T-helper 17 cell (primary cell): ENCODE measurements around the gene KHDRBS2. TPM values are rescaled to one million over a fixed set of nuclear protein-coding genes. Genes with fewer than 3 reads are reported as not detected.

Experiments used
- ATAC-seq: fragments of 150-1000 bp; cut with Tn5 transposase; 2 replicates; pipeline ENCODE4 v1.10.0; 2021; ENCODE audit warnings: mild to moderate bottlenecking, moderate library complexity
- DNase-seq, 3 donors: peaks; one replicate each; pipeline versions ENCODE4 v3.0.0 to v3.0.0-alpha.2; 2020 to 2021
- H3K9me3 ChIP-seq: one replicate; pipeline ENCODE4 v1.7.0; 2013; ENCODE audit warnings: low read length, mild to moderate bottlenecking; ENCODE audit not compliant: control insufficient read depth, poor library complexity, severe bottlenecking
- H3K27ac Mint-ChIP-seq: one replicate; pipeline ENCODE4 v1.8.0; 2022; ENCODE audit warnings: mild to moderate bottlenecking, moderate library complexity, mixed read lengths
- H3K27me3 Mint-ChIP-seq: one replicate; pipeline ENCODE4 v1.8.0; 2022; ENCODE audit warnings: mixed read lengths
- H3K36me3 Mint-ChIP-seq: one replicate; pipeline ENCODE4 v1.8.0; 2022; ENCODE audit warnings: low read depth, mixed read lengths
- H3K4me1 Mint-ChIP-seq: one replicate; pipeline ENCODE4 v1.8.0; 2022; ENCODE audit warnings: mild to moderate bottlenecking, mixed read lengths
- H3K4me3 Mint-ChIP-seq: one replicate; pipeline ENCODE4 v1.8.0; 2022; ENCODE audit warnings: mild to moderate bottlenecking, moderate library complexity, mixed read lengths
- total RNA-seq, 4 donors: library from RNA in 2 of 4; stranded (reverse) in 2 of 4; gene quantifications; one replicate each; pipeline ENCODE4 v1.2.3 and lab custom pipeline; 2022 to 2026

Gene KHDRBS2
- total RNA-seq, 2 donors from 2014 or later: 0.50 TPM; not detected in 1

DNA sequence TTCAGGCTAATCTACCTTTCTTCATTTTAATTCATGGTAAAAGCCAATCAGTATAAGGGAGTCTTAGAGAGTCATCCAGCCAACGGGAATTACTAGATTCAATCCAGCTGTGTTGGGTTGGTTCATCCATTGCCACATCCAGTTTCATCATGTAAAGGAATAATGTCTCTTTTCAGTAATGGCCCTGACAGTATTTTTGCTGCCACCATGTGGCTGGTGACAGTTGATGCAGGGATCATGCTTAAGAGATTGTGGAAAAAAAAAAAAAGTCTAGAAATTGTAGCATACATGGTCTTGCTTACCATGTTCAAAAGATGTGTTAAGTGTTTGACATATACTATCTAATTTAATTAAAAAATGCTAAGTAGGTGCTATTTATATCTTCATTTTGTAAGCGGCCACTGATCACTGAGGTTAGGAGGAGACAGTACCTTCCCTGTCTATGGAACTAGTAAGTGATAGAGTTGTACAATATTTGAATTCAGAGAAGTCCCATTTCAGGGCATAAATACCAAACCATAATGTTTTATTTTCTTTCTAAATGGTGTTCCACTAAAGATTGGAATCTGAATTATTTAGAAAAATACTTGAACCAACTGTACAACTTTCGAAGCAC lies 135.9 kb downstream of the KHDRBS2 start:
- Mint-ChIP-seq H3K27me3 (no peaks in the 10 kb centered on the region), H3K36me3 (no peaks in the 10 kb centered on the region), H3K4me1 (no peaks in the 10 kb centered on the region), H3K27ac (no peak overlapping the region), H3K4me3 (no peak overlapping the region)
- H3K9me3 ChIP-seq: no peaks in the 10 kb centered on the region
- DNase-seq (no peak), ATAC-seq (no peak)

DNA sequence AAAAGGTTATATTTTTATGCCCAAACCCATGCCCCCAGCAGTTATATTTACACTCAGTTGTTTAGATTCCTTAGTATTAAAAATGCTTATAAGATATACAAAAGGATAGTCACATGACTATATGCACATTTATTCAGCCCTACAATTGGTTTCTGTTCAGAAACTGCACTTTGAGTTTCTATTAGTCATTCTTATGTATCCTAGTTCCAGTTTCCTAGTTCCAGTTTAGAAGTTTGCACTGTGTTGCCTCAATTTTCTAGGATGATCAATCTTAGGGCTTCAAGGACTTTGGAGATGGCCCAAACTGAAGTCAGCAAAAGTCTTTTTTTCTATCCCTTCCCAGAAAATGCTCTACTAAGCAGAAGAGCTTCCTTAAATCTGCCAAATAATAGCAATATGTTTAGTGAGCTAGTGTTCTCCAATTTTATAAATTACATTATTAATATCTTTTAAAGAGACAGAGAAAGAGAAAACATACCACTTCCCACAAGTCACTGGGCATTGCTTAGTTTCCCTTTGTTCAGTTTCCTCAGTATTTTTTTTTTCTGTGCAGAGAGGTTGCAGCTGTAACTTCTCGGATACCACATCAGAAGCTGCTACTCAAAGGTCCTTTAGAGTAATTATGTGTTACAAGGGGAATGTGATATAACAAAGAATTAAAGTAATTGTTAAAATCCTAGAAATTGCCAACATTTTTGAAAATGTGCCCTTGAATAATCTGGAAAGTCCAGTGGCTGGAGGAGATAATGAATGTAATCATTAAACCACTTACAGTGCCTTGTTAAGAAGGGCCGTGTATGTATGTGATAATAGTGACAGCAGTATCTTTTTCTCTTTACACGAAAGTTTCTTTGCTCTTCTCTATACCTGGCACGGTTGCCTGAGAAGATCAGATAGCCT lies 138.8 kb downstream of the KHDRBS2 start:
- ATAC-seq (no peak), DNase-seq (no peak)
- H3K36me3 Mint-ChIP-seq: no peaks in the 10 kb centered on the region
- no peaks in the 10 kb centered on the region for H3K27me3 Mint-ChIP-seq
- no peak overlapping the region for H3K4me3 Mint-ChIP-seq
- no peak overlapping the region for H3K27ac Mint-ChIP-seq
- H3K4me1 Mint-ChIP-seq: no peaks in the 10 kb centered on the region
- no peaks in the 10 kb centered on the region for H3K9me3 ChIP-seq

DNA sequence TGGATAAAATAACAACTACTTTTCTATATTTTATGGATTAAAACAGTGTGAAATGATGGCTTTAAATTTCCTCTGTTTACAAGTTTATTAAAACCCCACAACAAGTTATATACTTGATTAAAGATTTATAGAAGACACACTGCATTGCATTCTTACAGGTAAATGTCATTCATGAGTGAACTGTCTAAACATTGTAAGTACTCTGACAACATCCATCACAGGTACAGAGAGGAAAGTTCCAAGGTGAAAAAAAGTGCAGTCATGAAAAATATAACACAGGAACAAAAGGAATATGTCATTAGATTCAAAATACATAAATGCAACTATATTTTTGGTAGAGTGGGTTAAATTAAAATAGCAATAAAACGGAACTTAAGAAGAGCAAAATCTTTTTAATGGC lies 156.9 kb downstream of the KHDRBS2 start:
- no peak overlapping the region for H3K4me3 Mint-ChIP-seq
- no peak for DNase-seq
- H3K27ac Mint-ChIP-seq: no peak overlapping the region
- H3K9me3 ChIP-seq: no peaks in the 10 kb centered on the region
- ATAC-seq: no peak
- H3K4me1 Mint-ChIP-seq: no peaks in the 10 kb centered on the region
- no peaks in the 10 kb centered on the region for H3K27me3 Mint-ChIP-seq
- no peaks in the 10 kb centered on the region for H3K36me3 Mint-ChIP-seq

DNA sequence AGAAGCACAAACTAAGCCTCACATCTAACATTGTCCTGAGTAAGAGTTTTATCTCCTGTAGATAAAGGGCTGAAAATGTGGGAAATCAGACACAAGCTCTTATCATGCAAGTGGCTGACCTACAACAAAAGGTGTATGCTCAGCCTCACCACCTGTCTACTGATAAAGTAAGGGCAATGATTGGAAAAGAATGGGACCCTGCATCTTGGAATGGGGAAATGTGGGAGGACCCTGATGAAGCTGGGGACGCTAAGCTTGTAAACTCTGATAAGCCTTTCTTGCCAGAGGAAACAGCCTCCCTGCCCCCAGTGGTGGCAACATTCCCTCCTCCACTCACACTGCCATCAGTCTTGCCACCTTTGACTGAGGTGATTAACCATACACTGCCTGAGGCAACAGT lies 166.6 kb downstream of the KHDRBS2 start:
- Mint-ChIP-seq H3K4me1 (no peaks in the 10 kb centered on the region), H3K4me3 (no peak overlapping the region), H3K36me3 (no peaks in the 10 kb centered on the region), H3K27me3 (no peaks in the 10 kb centered on the region), H3K27ac (no peak overlapping the region)
- no peaks in the 10 kb centered on the region for H3K9me3 ChIP-seq
- ATAC-seq: no peak
- DNase-seq: no peak

GRCh38 chr6:62103186-62103859 lies 182.7 kb downstream of the KHDRBS2 start:
- no peaks in the 10 kb centered on the region for H3K4me1 Mint-ChIP-seq
- no peak for ATAC-seq

GRCh38 chr6:62102387-62102786 lies 183.6 kb downstream of the KHDRBS2 start:
- H3K4me3 Mint-ChIP-seq: no peak overlapping the region
- no peaks in the 10 kb centered on the region for H3K36me3 Mint-ChIP-seq
- H3K27me3 Mint-ChIP-seq: no peaks in the 10 kb centered on the region
- ATAC-seq: no peak
- H3K27ac Mint-ChIP-seq: no peak overlapping the region
- DNase-seq: no peak
- H3K4me1 Mint-ChIP-seq: no peaks in the 10 kb centered on the region
- H3K9me3 ChIP-seq: no peaks in the 10 kb centered on the region

More at GRCh38 chr6:62103186-62103859, 182.7 kb downstream of the KHDRBS2 start:
- Mint-ChIP-seq H3K27ac (no peak overlapping the region), H3K4me3 (no peak overlapping the region), H3K27me3 (no peaks in the 10 kb centered on the region), H3K36me3 (no peaks in the 10 kb centered on the region)
- DNase-seq: no peak
- no peaks in the 10 kb centered on the region for H3K9me3 ChIP-seq

GRCh38 chr6:62090442-62091229 lies 195.4 kb downstream of the KHDRBS2 start:
- H3K4me3 Mint-ChIP-seq: no peak overlapping the region
- no peaks in the 10 kb centered on the region for H3K36me3 Mint-ChIP-seq
- ATAC-seq (peak; percentile 42), DNase-seq (no peak)
- H3K9me3 ChIP-seq: no peaks in the 10 kb centered on the region
- H3K27ac Mint-ChIP-seq: no peak overlapping the region
- no peaks in the 10 kb centered on the region for H3K4me1 Mint-ChIP-seq
- H3K27me3 Mint-ChIP-seq: no peaks in the 10 kb centered on the region

- no peaks in the 10 kb centered on the region for H3K36me3 Mint-ChIP-seq
- DNase-seq: no peak
Measured at GRCh38 chr6:62089781-62090180, 196.2 kb downstream of the KHDRBS2 start.

GRCh38 chr6:62086047-62086446 lies 200.0 kb downstream of the KHDRBS2 start:
- no peaks in the 10 kb centered on the region for H3K9me3 ChIP-seq
- Mint-ChIP-seq H3K4me3 (no peak overlapping the region), H3K27ac (no peak overlapping the region), H3K27me3 (no peaks in the 10 kb centered on the region), H3K36me3 (no peaks in the 10 kb centered on the region), H3K4me1 (no peaks in the 10 kb centered on the region)
- DNase-seq (no peak), ATAC-seq (no peak)

More at GRCh38 chr6:62089781-62090180, 196.2 kb downstream of the KHDRBS2 start:
- Mint-ChIP-seq H3K4me1 (no peaks in the 10 kb centered on the region), H3K27me3 (no peaks in the 10 kb centered on the region), H3K27ac (no peak overlapping the region), H3K4me3 (no peak overlapping the region)
- H3K9me3 ChIP-seq: no peaks in the 10 kb centered on the region
- ATAC-seq: no peak

GRCh38 chr6:62075869-62076268 lies 210.2 kb downstream of the KHDRBS2 start:
- ATAC-seq (no peak), DNase-seq (no peak)
- H3K9me3 ChIP-seq: peaks cover 2% of the 10 kb centered on the region
- H3K36me3 Mint-ChIP-seq: no peaks in the 10 kb centered on the region
- no peaks in the 10 kb centered on the region for H3K27me3 Mint-ChIP-seq
- no peak overlapping the region for H3K4me3 Mint-ChIP-seq
- H3K4me1 Mint-ChIP-seq: no peaks in the 10 kb centered on the region
- no peak overlapping the region for H3K27ac Mint-ChIP-seq

DNA sequence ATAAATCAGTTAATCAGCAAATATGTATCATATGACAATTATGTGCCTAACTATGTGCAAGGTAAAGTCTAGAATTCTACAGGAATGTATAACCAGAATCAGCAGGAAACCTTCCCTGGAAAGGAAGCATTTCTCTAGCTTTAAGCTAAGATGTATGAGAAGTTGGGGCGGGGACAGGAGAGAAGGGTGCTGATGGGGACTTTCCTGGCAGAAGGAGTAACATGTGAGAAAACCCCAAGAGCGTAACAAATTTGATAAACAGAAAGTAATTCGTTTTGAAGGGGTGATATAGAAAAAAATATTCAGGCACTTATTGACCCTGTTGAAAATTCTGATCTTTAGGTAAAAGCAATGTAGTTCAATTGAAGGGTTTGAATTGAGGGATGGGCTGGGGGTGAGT lies 226.1 kb downstream of the KHDRBS2 start:
- Mint-ChIP-seq H3K4me1 (no peaks in the 10 kb centered on the region), H3K27ac (no peak overlapping the region), H3K27me3 (no peaks in the 10 kb centered on the region), H3K36me3 (no peaks in the 10 kb centered on the region), H3K4me3 (no peak overlapping the region)
- ATAC-seq: no peak
- H3K9me3 ChIP-seq: no peaks in the 10 kb centered on the region
- no peak for DNase-seq

DNA sequence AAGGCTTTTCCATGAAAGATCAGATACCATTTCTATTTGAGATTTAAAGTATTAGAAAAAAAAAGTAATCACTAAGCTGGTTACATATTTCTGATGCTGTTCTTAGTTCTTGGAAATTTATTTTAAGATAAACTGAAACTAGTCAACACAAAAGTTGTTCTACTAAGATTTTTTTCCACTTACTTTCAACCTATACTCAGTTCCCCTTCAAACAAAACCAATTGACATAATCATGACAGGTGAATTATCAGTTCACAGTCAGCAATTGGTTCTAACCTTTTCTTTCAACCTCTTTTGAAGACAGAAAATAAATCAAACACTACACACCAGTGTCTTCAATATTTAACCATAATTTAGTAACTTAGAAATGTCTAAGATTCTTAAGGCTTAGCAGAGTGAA lies 228.7 kb downstream of the KHDRBS2 start:
- no peaks in the 10 kb centered on the region for H3K9me3 ChIP-seq
- DNase-seq (no peak), ATAC-seq (no peak)
- H3K4me3 Mint-ChIP-seq: no peak overlapping the region
- H3K27ac Mint-ChIP-seq: no peak overlapping the region
- no peaks in the 10 kb centered on the region for H3K4me1 Mint-ChIP-seq
- no peaks in the 10 kb centered on the region for H3K36me3 Mint-ChIP-seq
- no peaks in the 10 kb centered on the region for H3K27me3 Mint-ChIP-seq

DNA sequence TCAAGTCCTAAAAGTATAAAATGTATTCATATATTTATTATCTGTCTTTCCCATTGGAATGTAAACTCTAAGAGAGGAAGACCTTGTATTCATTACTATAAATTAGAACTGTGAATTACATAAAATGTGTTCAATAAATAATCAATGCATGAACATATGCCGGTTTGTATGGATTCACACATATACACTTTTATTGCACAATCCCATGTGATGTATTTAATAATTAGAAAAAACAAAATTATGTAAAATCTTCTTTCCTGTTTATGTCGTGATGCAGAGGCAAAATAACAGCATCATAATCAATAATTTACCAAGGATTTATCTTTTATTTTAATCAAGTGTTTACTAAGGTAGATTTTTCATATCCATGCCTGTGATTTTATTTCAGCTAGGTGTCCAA lies 240.5 kb downstream of the KHDRBS2 start:
- H3K4me1 Mint-ChIP-seq: no peaks in the 10 kb centered on the region
- H3K27ac Mint-ChIP-seq: no peak overlapping the region
- DNase-seq: no peak
- peaks cover 3% of the 10 kb centered on the region for H3K9me3 ChIP-seq
- H3K27me3 Mint-ChIP-seq: no peaks in the 10 kb centered on the region
- H3K36me3 Mint-ChIP-seq: no peaks in the 10 kb centered on the region
- no peak overlapping the region for H3K4me3 Mint-ChIP-seq
- ATAC-seq: no peak
